Measurements from ENCODE around the gene LDLRAD2. TPM values are rescaled to one million over a fixed set of nuclear protein-coding genes. Genes with fewer than 3 reads are reported as not detected.

Gene LDLRAD2
- total and polyA plus RNA-seq, 7 donors, result 0.04 to 1.7 (median 0.77) TPM; not detected in 3

DNA sequence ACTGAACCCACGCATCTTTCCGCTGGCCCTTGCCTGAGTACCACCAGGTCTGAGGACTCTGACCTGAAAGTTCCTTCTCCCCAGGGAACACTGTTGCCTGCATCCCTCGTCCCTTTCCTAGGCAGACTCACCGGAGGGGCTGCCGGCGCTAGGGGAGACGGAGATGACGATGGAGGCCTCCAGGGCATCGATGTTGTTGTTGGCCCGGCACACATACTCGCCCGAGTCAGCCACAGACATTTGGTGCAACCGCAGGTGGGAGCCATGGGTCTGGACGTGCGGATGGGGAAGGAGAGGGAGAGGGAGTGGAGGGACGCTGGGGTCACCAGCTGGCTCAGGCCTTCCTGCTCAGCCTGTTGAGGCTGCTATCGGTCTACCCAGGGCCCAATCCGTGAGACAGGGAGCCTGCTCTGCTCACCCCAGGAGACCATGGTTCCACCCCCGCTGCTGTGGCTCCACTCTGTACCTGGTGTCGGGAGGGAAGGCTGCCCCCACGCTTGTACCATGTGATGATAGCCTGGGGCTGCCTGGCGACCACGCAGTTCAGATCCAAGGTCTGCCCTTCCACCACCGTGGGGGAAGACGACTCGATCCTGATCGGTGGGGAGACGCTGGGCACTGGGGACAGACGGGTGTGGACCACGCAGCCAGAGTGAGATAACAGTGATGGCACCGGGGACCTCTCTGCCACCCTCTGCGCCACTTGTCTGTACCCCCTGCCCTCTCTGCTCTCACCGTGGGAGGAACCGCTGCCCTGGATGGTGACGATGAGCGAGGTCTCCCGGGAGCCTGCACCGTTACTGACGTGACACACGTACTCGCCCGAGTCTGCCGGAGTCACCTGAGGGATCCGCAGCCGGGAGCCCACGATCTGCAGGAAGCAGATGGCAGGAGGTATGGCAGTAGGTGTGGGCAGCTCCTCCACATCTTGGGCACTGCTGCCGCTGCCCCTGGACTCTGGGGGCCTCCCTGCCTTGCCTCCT, 35.4 kb downstream of the LDLRAD2 start:
- H3K9me3 ChIP-seq, result no peaks in the 10 kb centered on the region
- TF ChIP-seq, protein P1, sequence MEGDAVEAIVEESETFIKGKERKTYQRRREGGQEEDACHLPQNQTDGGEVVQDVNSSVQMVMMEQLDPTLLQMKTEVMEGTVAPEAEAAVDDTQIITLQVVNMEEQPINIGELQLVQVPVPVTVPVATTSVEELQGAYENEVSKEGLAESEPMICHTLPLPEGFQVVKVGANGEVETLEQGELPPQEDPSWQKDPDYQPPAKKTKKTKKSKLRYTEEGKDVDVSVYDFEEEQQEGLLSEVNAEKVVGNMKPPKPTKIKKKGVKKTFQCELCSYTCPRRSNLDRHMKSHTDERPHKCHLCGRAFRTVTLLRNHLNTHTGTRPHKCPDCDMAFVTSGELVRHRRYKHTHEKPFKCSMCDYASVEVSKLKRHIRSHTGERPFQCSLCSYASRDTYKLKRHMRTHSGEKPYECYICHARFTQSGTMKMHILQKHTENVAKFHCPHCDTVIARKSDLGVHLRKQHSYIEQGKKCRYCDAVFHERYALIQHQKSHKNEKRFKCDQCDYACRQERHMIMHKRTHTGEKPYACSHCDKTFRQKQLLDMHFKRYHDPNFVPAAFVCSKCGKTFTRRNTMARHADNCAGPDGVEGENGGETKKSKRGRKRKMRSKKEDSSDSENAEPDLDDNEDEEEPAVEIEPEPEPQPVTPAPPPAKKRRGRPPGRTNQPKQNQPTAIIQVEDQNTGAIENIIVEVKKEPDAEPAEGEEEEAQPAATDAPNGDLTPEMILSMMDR (IDR thresholded peaks at IDR 0.05), result no peak
- WGBS, 3 donors, result 90 to 93% (median 91%) methylated on average over 47 of the region's 47 CpGs
- H3K4me1 ChIP-seq, result peaks cover 9% of the 10 kb centered on the region
- H3K36me3 ChIP-seq (ENCODE audit: insufficient read depth in 1 of 2, low read depth in 1 of 2), result peaks cover 3 to 100% of the 10 kb centered on the region in 2 donors
- no peak overlapping the region for H3K4me3 ChIP-seq
- DNase-seq, result peak in 1 of 2 donors; percentile 47
- no peak for ATAC-seq
- H3K27ac ChIP-seq, result no peak overlapping the region
- intact Hi-C loops (cut with DNase I), result no loop called here
- no peaks in the 10 kb centered on the region for H3K27me3 ChIP-seq (ENCODE audit: insufficient read depth in 3 of 3, low read length in 2 of 3)

DNA sequence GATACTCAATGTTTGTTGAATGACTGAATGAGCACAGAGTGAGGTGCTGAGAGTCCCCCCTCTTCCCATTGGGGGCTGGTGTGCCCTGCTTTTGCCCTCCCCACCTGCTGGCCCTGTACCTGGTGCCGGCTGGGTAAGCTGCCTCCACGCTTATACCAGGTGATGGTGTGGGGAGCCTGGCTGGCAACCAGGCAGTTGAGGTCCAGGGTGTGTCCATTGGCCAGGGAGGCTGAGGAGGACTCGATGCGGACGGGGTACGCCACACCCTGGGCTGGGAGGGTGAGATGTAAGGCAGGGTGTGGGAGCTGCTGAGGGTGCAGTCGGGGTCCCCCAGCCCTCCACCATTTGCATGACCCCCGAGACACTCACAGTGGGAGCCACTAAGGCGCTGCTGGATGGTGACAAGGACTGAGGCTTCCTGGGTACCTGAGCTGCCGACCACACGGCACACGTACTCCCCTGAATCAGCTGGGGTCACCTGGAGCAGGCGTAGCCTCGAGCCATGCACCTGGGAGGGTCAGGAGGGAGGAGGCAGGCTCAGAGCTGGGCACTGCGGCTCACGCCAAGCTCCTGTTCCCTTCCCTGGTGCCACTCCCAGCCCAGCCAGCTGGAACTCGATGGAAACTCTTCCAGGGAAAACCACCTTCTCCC, 36.6 kb downstream of the LDLRAD2 start:
- H3K36me3 ChIP-seq (ENCODE audit: insufficient read depth in 1 of 2, low read depth in 1 of 2), result peaks cover 0 to 100% of the 10 kb centered on the region in 2 donors
- no peak overlapping the region for H3K4me3 ChIP-seq
- DNase-seq (no peak), ATAC-seq (no peak)
- intact Hi-C loops (cut with DNase I), result no loop called here
- TF ChIP-seq, protein P1 (IDR thresholded peaks at IDR 0.05), result no peak
- H3K9me3 ChIP-seq, result no peaks in the 10 kb centered on the region
- H3K27ac ChIP-seq, result no peak overlapping the region
- no peaks in the 10 kb centered on the region for H3K27me3 ChIP-seq (ENCODE audit: insufficient read depth in 3 of 3, low read length in 2 of 3)
- H3K4me1 ChIP-seq, result peaks cover 9% of the 10 kb centered on the region
- WGBS, 3 donors, result 92 to 95% (median 92%) methylated on average over 17 of the region's 17 CpGs

DNA sequence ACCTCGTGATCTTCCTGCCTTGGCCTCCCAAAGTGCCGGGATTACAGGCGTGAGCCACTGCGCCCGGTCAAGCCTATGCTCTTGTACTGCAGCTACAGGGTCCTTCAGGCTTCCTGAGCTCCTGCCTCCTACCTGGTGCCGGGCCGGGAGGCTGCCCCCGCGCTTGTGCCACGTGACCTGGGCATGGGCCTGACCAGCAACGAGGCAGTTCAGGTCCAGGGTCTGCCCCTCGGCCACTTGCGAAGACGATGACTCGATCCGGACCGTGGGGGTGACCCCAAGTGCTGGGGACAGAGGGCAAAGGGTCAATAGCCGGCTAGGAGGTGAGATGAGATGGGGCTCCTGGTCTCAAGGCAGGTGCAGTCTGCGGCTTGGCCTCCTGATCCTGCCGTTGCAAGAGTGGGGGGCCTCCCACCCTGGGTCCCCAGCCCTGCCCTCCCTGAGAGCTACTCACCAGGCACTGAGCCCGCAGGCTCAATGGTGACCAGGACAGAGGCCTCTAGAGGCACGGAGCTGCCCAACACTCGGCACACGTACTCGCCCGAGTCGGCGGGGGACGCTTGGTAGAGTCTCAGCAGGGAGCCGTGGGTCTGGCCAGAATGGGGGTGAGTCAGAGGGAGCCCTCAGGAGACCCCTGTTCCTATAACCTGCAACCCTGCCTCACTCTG, 38.0 kb downstream of the LDLRAD2 start:
- intact Hi-C loops (cut with DNase I), result no loop called here
- H3K9me3 ChIP-seq, result no peaks in the 10 kb centered on the region
- no peaks in the 10 kb centered on the region for H3K27me3 ChIP-seq (ENCODE audit: insufficient read depth in 3 of 3, low read length in 2 of 3)
- no peak overlapping the region for H3K4me3 ChIP-seq
- TF ChIP-seq, protein P1 (IDR thresholded peaks at IDR 0.05), result no peak
- peaks cover 9% of the 10 kb centered on the region for H3K4me1 ChIP-seq
- peaks cover 0 to 100% of the 10 kb centered on the region in 2 donors for H3K36me3 ChIP-seq (ENCODE audit: insufficient read depth in 1 of 2, low read depth in 1 of 2)
- DNase-seq, result no peak
- ATAC-seq, result no peak
- H3K27ac ChIP-seq, result no peak overlapping the region
- 92 to 95% (median 93%) methylated on average over 25 to 30 of the region's 30 CpGs for WGBS, 3 donors

DNA sequence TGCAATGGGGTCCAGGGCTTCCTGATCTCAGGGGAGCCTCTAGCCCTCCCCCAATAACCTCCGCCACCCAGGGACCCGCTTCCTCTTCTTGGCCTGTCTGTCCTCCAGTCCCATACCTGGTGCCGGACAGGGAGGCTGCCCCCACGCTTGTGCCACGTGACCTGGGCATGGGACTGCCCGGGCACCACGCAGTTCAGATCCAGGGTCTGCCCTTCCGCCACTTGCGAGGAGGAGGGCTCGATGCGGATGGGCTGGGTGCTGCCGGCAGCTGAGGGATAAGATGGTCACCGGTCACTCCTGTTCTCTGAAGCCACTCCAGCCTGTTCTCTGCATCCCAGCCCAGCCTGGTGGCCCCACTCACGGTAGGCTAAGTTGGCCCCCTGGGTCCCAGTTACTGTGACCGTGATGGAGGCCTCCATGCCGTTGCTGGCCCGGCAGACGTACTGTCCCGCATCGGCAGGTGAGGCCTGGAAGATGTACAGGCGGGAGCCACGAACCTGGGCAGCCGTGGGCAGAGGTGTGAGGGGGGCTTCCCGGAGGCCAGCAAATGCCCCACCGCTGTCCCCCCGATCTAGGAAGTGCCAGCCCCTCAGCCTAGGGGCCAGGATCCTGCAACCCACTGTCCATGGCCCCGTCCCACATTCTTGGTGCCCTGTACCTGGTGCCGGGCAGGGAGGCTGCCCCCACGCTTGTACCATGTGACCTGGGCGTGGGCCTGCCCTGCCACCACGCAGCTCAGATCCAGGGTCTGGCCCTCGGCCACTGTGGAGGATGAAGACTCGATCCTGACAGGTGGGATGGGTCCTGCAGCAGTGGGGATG, 39.6 kb downstream of the LDLRAD2 start:
- Histone ChIP-seq H3K9me3 (no peaks in the 10 kb centered on the region), H3K27ac (no peak overlapping the region), H3K27me3 (ENCODE audit: insufficient read depth in 3 of 3, low read length in 2 of 3) (no peaks in the 10 kb centered on the region), H3K36me3 (ENCODE audit: insufficient read depth in 1 of 2, low read depth in 1 of 2) (peaks cover 0 to 100% of the 10 kb centered on the region in 2 donors), H3K4me1 (no peaks in the 10 kb centered on the region), H3K4me3 (no peak overlapping the region)
- TF ChIP-seq, protein P1 (IDR thresholded peaks at IDR 0.05), result no peak
- 93 to 94% (median 94%) methylated on average over 32 to 33 of the region's 33 CpGs for WGBS, 3 donors
- ATAC-seq (no peak), DNase-seq (no peak)
- intact Hi-C loops (cut with DNase I), result no loop called here

Measured in psoas muscle (tissue), 8 donors.